RKO (cell line): ENCODE measurements around the gene ANO7.

Source experiments
- DNase-seq: peaks from one replicate; pipeline ENCODE4 v3.0.0-alpha.2; 2016; ENCODE audit warnings: low spot score

The ANO7 gene

DNA sequence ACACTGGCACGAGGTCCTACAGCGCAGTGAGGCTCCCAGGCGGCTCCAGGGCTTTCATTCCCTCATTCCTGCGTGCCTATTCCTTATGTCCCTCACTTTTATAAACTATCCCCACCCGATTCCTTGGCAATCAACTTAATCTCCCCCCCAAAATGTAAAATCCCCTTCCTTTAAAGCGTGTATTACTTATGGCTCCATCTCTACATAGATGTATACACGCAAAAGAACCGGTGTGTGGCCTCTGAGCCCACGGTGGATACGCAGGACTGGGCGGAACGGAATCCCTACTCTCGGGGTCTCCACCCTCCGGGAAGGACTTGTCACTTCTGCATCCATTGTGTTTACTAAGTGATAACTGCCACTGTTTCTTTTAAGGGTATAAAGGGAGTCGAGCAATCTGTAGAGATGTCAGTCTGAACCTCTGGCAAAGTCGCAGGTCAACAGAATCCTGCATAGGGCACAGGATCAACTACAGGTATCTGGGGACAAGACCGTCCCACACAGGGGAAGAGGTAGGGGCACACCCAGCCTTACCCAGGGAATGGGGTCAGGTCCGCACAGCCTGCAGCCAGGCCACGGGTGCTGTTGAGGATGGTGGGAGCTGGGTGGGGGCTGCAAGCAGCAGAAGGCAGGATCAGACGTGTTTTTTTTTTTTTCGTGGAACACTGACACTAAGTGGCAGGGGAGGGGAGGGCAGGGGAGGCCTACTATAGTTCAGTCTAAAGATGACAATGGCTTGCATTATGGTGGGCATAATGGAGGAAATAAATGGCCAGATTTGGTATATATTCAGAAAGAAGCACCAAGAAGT is 84.9 kb downstream of the ANO7 start:
- DNase-seq, result no peak

GRCh38 chr2:241274127-241274526 is 85.7 kb downstream of the ANO7 start:
- DNase-seq, result no peak
